GM21717 (cell line): ENCODE measurements around the gene MICAL2.

ENCODE experiments used
- ATAC-seq: cut with Tn5 transposase; IDR thresholded peaks from one replicate; pipeline ENCODE4 v1.9.1; 2021; ENCODE audit warnings: mild to moderate bottlenecking, moderate library complexity; ENCODE audit not compliant: unreplicated experiment

MICAL2 gene

DNA sequence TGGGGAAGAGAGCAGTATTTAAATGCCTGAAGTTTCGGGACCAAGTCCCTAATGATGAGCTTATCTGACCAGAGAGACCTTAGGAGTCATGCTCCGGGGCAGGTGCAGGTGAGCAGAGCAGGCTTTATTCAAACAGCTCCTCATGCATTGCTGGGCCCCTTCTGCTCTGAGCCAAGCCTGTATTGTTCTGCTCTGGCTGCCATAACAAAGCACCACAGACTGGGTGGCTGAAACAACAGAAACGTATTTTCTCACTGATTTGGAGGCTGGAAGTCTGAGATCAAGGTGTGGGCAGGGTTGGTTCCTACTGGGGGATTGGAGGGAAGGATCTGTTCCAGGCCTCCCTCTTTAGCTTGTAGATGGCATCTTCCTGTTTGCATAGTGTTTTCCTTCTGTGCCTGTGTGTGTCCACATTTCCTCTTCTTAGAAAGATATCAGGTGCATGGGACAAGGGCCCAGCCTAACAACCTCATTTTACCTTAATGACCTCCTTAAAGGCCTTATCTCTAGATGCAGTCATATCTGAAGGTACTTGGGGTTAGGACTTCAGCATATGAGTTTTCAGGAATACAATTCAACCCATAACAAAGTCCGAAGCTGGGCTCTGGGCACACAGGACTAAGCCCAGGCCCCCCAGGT lies 169.9 kb downstream of the MICAL2 start:
- no peak for ATAC-seq

GRCh38 chr11:12280838-12281565 lies 170.6 kb downstream of the MICAL2 start:
- ATAC-seq: no peak

DNA sequence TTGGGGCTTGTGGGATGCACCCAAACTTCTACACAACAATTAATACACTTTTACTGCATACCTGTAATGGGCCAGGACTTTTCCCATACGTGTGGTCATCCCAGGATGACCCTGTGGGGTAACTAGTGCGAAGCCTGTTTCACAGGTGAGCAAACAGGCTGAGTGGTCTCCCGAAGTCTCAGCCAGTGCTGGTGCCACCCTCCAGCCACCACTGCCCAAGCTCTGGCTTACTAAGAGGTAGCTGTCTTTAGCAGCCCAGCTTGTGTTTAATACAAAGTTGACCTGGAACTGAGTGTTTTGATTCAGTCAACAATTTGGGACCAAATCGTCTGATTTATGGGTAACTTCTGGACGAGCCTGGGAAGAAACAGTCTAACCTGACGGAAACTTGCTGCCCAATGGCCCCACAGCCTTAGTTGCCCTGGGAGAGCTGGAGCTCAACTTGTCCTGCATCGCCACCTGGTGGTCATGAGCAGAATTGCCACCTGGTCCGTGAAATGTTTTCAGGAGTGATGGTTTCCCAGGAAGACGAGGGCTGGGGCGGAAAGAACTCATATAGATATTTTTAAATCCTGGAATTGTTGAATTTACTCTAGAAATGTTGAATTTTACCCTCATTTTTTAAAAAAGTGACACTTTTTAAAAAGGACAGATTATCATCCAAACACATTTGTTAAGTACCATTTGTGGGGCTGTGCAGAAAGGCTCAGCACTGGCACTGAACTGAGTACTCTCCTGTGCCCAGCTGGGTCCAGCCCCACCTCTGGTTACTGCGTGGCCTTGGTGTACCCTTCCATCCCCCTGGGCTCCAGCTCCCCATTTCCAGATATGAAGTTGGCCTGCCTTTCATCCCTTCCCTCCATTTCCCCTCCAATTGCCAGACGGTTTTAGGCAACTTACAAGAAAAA lies 171.4 kb downstream of the MICAL2 start:
- ATAC-seq: no peak

DNA sequence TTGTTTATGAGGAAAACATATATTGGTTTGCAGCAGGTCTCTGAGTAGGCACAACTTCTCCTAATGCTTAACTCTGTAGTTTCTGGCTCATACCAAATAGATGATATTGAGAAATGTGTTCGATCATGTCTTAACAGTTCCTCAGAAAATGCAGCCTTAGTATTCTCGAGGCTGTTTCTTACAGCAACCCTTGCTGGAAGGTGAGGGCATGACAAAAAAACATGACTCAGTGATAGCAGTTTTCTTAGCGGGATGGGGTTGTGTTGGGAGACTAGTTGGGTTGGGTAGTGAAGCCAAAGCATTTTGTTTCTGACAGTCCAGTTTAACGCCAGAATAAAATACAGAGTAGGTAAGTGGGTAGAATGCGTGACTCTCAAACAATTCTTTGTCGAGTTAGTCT lies 172.3 kb downstream of the MICAL2 start:
- no peak for ATAC-seq

- no peak for ATAC-seq
Measured at GRCh38 chr11:12284316-12285050, 174.1 kb downstream of the MICAL2 start.

DNA sequence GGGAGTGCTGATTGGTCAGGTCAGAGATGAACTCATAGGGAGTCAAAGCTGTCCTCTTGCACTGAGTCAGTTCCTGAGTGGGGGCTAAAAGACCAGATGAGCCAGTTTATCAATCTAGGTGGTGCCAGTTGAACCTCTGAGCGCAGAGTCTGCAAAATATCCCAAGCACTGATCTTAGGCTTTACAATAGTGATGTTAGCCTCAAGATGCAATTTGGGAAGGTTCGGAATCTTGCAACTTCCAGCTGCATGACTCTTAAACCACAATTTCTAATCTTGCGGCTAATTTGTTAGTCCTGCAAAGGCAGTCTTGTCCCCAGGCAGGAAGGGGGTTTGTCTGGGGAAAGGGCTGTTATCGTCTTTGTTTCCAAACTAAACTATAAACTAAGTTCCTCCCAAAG lies 174.7 kb downstream of the MICAL2 start:
- no peak for ATAC-seq

GRCh38 chr11:12285811-12286222 lies 175.4 kb downstream of the MICAL2 start:
- no peak for ATAC-seq

DNA sequence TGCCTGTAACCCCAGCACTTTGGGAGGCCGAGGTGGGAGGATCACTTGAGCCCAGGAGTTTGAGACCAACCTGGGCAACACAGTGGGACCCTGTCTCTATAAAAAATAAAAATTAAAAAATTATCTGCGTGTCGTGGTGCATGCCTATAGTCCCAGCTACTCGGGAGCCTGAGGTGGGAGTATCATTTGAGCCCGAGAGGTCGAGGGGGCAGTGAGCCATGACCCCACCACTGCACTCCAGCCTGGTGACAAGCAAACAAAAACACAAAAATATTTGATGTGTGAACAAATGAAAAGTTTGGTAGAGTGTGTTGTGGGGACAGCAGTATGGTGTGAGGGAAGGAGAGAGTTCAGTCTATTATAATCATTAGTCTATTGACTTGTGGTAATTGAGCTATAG lies 176.2 kb downstream of the MICAL2 start:
- no peak for ATAC-seq

GRCh38 chr11:12287009-12287373 lies 176.6 kb downstream of the MICAL2 start:
- ATAC-seq: no peak

- ATAC-seq: no peak
Measured at GRCh38 chr11:12287374-12288211, 177.2 kb downstream of the MICAL2 start.

DNA sequence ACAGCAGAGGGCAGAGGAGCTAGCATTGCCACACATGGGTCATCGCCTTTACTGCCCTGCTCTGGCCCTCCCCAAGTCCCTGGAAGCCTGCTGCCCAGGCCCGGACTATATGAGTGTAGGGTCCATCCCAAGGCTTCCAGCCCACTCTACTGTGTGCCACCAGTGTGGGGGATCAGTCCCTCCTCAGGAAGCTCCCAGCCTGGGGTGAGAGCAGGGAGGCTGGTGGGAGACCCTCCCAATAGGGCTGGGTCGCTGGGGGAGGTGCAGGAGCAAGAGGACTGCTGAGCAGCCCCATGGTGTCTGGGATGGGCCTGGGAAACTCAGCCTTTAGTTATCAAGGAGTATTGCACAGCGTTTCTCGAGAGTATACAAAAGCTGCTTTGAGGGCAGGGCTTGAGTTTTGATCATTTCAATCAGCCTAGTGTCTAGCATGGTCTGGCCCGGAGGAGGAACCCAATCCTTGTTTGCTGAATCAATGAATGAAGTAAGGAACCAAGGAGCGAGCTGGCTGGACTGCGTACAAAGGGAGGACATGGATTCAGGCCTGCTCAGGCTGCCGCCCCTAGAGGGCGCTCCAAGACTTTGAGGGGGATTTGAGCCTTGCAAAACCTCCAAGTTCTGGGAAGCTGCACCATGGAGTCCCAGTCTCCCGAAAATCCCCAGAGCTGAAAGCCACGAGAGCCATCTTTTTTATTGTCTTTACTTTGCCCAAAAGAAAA lies 178.0 kb downstream of the MICAL2 start:
- ATAC-seq: no peak

GRCh38 chr11:12288931-12289666 lies 178.7 kb downstream of the MICAL2 start:
- ATAC-seq: no peak

- no peak for ATAC-seq
Measured at GRCh38 chr11:12289667-12290476, 179.5 kb downstream of the MICAL2 start.

DNA sequence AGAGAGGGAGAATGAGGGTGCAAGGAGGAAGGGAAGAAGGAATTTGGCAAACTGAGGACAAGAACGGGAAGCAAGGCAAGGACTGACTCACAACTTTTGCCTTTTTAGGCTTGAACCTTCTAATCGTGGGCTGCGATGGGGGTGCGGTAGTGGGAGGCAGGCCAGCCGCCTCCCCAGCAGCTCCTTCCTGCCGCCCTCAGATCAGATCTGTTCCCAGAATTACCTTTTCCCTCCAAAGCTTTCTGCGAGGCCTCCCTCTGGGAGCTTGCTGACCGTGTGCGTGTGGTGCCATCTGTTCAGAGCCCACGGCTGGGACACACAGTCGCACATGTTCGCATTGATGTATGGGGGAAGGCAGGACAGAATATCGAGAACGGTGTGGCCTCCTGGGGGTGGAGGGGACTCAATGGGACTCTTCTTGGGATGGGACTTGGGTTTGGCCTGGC lies 180.1 kb downstream of the MICAL2 start:
- ATAC-seq: no peak

DNA sequence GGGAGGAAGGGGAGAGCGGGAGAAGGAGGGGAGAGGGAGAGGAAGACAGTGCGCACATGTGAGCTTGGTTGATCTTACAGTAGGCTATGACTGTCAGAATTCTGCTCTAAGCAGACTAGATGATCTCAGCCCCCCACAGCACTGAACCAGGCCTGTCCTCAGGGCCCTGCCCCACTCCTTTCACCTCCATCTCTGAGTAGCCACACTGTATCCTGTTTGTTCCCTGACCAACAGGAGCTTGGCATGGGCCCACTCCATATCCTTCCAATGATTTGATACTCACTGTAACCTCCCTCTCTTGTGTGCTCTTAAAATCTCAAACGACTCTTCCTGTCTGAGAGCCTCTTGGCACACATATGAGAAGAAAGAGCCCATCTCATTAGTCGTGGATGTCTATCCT lies 180.9 kb downstream of the MICAL2 start:
- no peak for ATAC-seq

DNA sequence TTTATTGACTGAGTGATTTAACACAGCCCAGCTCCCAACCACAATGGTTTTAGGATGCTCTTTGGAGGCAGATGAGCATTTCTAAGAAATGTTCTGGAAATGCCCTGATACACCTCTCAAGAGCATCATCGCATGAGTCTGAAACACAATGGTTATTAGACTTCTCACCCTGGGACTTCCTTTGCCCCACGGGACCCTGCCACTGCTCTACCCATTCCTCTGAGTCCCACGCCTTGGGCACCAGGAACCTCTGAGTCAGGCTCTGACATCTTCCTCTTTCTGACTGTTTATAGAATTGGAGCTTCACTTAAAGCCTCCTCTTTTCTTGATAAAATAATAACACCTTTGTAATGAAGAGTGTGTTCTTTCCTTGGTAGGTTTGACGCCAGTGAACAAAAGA lies 181.4 kb downstream of the MICAL2 start:
- no peak for ATAC-seq

DNA sequence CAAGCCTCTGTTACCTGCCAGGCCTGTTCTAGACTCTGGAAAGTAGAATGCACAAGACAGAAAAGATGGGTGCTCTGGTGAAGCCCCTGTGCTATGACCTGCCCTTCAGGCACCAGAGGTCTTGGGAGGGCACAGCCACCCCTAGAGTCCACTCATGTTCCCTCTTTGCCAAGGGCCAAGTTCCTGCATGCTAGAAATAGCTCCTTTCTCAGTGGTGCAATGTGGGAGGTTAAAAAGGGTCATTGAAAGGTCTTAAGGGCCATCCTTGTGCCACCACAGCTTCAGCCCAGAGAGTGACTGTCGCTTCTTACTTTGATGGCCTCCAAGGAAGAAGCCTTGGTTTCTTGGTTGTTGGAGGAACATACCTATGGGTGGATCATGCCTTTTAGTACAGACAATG lies 182.4 kb downstream of the MICAL2 start:
- ATAC-seq: no peak

GRCh38 chr11:12293486-12293885 lies 183.1 kb downstream of the MICAL2 start:
- ATAC-seq: no peak
